ENCODE data around the gene PAQR6.

DNA sequence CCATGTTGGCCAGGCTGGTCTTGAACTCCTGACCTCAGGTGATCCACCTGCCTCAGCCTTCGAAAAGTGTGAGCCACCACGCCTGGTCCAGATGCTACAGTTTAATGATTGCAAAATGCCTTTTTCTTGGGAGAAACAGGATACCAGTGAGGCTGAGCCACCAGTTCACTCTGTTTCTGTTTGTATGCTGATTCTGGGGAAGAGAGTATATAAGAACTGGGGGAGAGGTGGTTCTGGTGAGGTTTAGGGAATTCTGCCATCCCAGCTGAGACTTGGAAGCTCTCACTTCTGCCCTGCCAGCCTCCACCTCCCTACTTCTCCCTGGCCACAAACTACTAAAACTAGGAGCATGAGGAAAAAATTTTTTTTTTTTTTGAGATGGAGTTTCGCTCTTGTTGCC lies 43.2 kb downstream of the PAQR6 start:
- TF ChIP-seq, protein P1, sequence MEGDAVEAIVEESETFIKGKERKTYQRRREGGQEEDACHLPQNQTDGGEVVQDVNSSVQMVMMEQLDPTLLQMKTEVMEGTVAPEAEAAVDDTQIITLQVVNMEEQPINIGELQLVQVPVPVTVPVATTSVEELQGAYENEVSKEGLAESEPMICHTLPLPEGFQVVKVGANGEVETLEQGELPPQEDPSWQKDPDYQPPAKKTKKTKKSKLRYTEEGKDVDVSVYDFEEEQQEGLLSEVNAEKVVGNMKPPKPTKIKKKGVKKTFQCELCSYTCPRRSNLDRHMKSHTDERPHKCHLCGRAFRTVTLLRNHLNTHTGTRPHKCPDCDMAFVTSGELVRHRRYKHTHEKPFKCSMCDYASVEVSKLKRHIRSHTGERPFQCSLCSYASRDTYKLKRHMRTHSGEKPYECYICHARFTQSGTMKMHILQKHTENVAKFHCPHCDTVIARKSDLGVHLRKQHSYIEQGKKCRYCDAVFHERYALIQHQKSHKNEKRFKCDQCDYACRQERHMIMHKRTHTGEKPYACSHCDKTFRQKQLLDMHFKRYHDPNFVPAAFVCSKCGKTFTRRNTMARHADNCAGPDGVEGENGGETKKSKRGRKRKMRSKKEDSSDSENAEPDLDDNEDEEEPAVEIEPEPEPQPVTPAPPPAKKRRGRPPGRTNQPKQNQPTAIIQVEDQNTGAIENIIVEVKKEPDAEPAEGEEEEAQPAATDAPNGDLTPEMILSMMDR (IDR thresholded peaks at IDR 0.05; ENCODE audit: poor library complexity, severe bottlenecking), result no peak
- TF ChIP-seq, protein P2, sequence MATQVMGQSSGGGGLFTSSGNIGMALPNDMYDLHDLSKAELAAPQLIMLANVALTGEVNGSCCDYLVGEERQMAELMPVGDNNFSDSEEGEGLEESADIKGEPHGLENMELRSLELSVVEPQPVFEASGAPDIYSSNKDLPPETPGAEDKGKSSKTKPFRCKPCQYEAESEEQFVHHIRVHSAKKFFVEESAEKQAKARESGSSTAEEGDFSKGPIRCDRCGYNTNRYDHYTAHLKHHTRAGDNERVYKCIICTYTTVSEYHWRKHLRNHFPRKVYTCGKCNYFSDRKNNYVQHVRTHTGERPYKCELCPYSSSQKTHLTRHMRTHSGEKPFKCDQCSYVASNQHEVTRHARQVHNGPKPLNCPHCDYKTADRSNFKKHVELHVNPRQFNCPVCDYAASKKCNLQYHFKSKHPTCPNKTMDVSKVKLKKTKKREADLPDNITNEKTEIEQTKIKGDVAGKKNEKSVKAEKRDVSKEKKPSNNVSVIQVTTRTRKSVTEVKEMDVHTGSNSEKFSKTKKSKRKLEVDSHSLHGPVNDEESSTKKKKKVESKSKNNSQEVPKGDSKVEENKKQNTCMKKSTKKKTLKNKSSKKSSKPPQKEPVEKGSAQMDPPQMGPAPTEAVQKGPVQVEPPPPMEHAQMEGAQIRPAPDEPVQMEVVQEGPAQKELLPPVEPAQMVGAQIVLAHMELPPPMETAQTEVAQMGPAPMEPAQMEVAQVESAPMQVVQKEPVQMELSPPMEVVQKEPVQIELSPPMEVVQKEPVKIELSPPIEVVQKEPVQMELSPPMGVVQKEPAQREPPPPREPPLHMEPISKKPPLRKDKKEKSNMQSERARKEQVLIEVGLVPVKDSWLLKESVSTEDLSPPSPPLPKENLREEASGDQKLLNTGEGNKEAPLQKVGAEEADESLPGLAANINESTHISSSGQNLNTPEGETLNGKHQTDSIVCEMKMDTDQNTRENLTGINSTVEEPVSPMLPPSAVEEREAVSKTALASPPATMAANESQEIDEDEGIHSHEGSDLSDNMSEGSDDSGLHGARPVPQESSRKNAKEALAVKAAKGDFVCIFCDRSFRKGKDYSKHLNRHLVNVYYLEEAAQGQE (IDR thresholded peaks at IDR 0.05; ENCODE audit: borderline replicate concordance), result no peak
- TF ChIP-seq RAD21 (conservative IDR thresholded peaks at IDR 0.05) (no peak), EZH2 (IDR thresholded peaks at IDR 0.05; ENCODE audit: borderline replicate concordance, insufficient read depth, low read length, poor library complexity, severe bottlenecking) (no peak), TAF1 (IDR thresholded peaks at IDR 0.05; ENCODE audit: low read depth) (no peak), EP300 (conservative IDR thresholded peaks at IDR 0.05; ENCODE audit: poor library complexity, severe bottlenecking) (no peak)

Data from neural cell (in vitro differentiated cells).